IMR-90 (cell line): ENCODE results near the gene CES2. TPM values are rescaled to one million over a fixed set of nuclear protein-coding genes. Genes with fewer than 3 reads are reported as not detected.
A peak's percentile ranks its signal among the peaks of the same experiment; 100 is the strongest.

ENCODE experiments used
- ATAC-seq: fragments of 200-7000 bp; cut with Tn5 transposase; 2 replicates; pipeline ENCODE4 v1.9.1; 2020; ENCODE audit warnings: low read depth, mild to moderate bottlenecking, moderate library complexity
- BruUV-seq: library from RNA; stranded (reverse); fragments of 400-500 nt; replicated peaks from 2 replicates; lab custom pipeline; 2021; lab: Mats Ljungman, UMichigan
- CTCF ChIA-PET: fragments of 300-600 bp; formaldehyde crosslinking; extraction: SDS; loops from one replicate; lab custom pipeline; 2021; ENCODE audit warnings: antibody characterized with exemption; lab: Yijun Ruan, JAX
- POLR2A ChIA-PET: fragments of 300-600 bp; sonication (Branson Sonifier 250); formaldehyde crosslinking; loops from one replicate; lab custom pipeline; 2022; ENCODE audit warnings: antibody characterized with exemption; ENCODE audit not compliant: unreplicated experiment; lab: Charles Lee
- DNase-seq: peaks from one replicate; pipeline ENCODE4 v3.0.0; 2013
- H2AFZ ChIP-seq: replicated peaks from 2 replicates; pipeline ENCODE3; 2013; ENCODE audit warnings: low read length, mild to moderate bottlenecking; ENCODE audit not compliant: poor library complexity
- H2AK5ac ChIP-seq: 2 replicates; pipeline ENCODE4 v1.6.1; 2013; ENCODE audit warnings: low read depth, low read length, inconsistent platforms
- H2AK9ac ChIP-seq: replicated peaks from 2 replicates; pipeline ENCODE3; 2013; ENCODE audit warnings: mild to moderate bottlenecking, low read depth, low read length, moderate library complexity; ENCODE audit not compliant: poor library complexity
- H2BK120ac ChIP-seq: 2 replicates; pipeline ENCODE4 v1.6.1; 2013; ENCODE audit warnings: low read depth, low read length, inconsistent platforms
- H2BK15ac ChIP-seq: 3 replicates; pipeline ENCODE4 v1.6.1; 2013; ENCODE audit warnings: low read depth, low read length, inconsistent platforms
- H2BK20ac ChIP-seq: 2 replicates; pipeline ENCODE4 v1.6.1; 2013; ENCODE audit warnings: low read depth, mild to moderate bottlenecking, inconsistent platforms, low read length, moderate library complexity
- H2BK5ac ChIP-seq: 2 replicates; pipeline ENCODE4 v1.6.1; 2013; ENCODE audit warnings: mild to moderate bottlenecking, low read depth, low read length, inconsistent platforms; ENCODE audit not compliant: poor library complexity, severe bottlenecking
- H3K14ac ChIP-seq: replicated peaks from 2 replicates; pipeline ENCODE4 v1.6.1; 2013; ENCODE audit warnings: low read depth, low read length, inconsistent platforms
- H3K18ac ChIP-seq: 2 replicates; pipeline ENCODE4 v1.6.1; 2013; ENCODE audit warnings: low read depth, low read length, control low read depth
- H3K23ac ChIP-seq: 2 replicates; pipeline ENCODE4 v1.6.1; 2013; ENCODE audit warnings: low read depth, low read length, inconsistent platforms
- H3K27ac ChIP-seq: 2 replicates; pipeline ENCODE4 v1.5.1; 2013; ENCODE audit warnings: mild to moderate bottlenecking, control low read depth, low read length; ENCODE audit not compliant: insufficient read depth
- H3K27me3 ChIP-seq: 2 replicates; pipeline ENCODE4 v1.6.1; 2013; ENCODE audit warnings: low read length; ENCODE audit not compliant: control insufficient read depth, insufficient read depth
- H3K36me3 ChIP-seq: 2 replicates; pipeline ENCODE4 v1.6.1; 2013; ENCODE audit warnings: low read length, mixed read lengths; ENCODE audit not compliant: control insufficient read depth, insufficient read depth
- H3K4ac ChIP-seq: 2 replicates; pipeline ENCODE4 v1.6.1; 2013; ENCODE audit warnings: low read depth, low read length, inconsistent platforms
- H3K4me1 ChIP-seq: 2 replicates; pipeline ENCODE4 v1.6.1; 2013; ENCODE audit warnings: low read length, mixed read lengths; ENCODE audit not compliant: control insufficient read depth, insufficient read depth
- H3K4me2 ChIP-seq: 2 replicates; pipeline ENCODE4 v1.6.1; 2013; ENCODE audit warnings: low read depth, mild to moderate bottlenecking, control low read depth, low read length, moderate library complexity
- H3K4me3 ChIP-seq: 2 replicates; pipeline ENCODE4 v1.5.1; 2013; ENCODE audit warnings: low read depth, mild to moderate bottlenecking, control low read depth, low read length, moderate library complexity; ENCODE audit not compliant: insufficient read depth
- H3K56ac ChIP-seq: 2 replicates; pipeline ENCODE4 v1.6.1; 2013; ENCODE audit warnings: low read length, inconsistent platforms; ENCODE audit not compliant: insufficient read depth; ENCODE audit errors: extremely low read depth
- H3K79me1 ChIP-seq, 2 experiments: 2 replicates each; pipeline ENCODE4 v1.6.1; 2013; ENCODE audit warnings: low read length in 2 of 2, inconsistent platforms in 1 of 2, low read depth in 1 of 2
- H3K9ac ChIP-seq: 2 replicates; pipeline ENCODE4 v1.6.1; 2013; ENCODE audit warnings: low read depth, low read length, control low read depth
- H3K9me1 ChIP-seq: 2 replicates; pipeline ENCODE4 v1.6.1; 2013; ENCODE audit warnings: low read length, inconsistent platforms; ENCODE audit not compliant: insufficient read depth
- H3K9me3 ChIP-seq: 2 replicates; pipeline ENCODE4 v1.6.1; 2013; ENCODE audit warnings: low read length; ENCODE audit not compliant: control insufficient read depth, insufficient read depth
- H4K20me1 ChIP-seq: 2 replicates; pipeline ENCODE4 v1.6.1; 2013; ENCODE audit warnings: low read length, inconsistent platforms; ENCODE audit not compliant: insufficient read depth
- H4K5ac ChIP-seq: 2 replicates; pipeline ENCODE4 v1.6.1; 2013; ENCODE audit warnings: mild to moderate bottlenecking, low read depth, low read length, control low read depth
- H4K8ac ChIP-seq, 2 experiments: 2 replicates each; pipeline ENCODE4 v1.6.1; 2013; ENCODE audit warnings: low read depth in 2 of 2, low read length in 2 of 2, control low read depth in 1 of 2, inconsistent platforms in 1 of 2
- H4K91ac ChIP-seq: 2 replicates; pipeline ENCODE4 v1.6.1; 2013; ENCODE audit warnings: low read depth, low read length, inconsistent platforms; ENCODE audit not compliant: insufficient read depth
- MAFK ChIP-seq: IDR thresholded peaks from 2 replicates; pipeline ENCODE4 v1.6.1; 2012; ENCODE audit warnings: low read depth, low read length, improper control_type of control experiment
- USF2 ChIP-seq: fragments of 150-350 bp; IDR thresholded peaks from 2 replicates; pipeline ENCODE4 v1.6.1; 2017; ENCODE audit warnings: mild to moderate bottlenecking, antibody characterized with exemption, low read length, low read depth
- WGBS, 2 experiments: methylation state at CpG; one replicate each; pipeline versions ENCODE4 v1.1.5 to v1.1.7; 2013; ENCODE audit warnings: missing lambda C conversion rate in 2 of 2; ENCODE audit not compliant: insufficient read length in 1 of 2; ENCODE audit errors: extremely low coverage in 2 of 2; 5-methylcytosine and 5-hydroxymethylcytosine counted together
- dilution Hi-C: fragments of 300-500 bp; cut with HindIII; formaldehyde crosslinking; loops from one replicate; pipeline ENCODE4 v1.14.3; 2018; ENCODE audit warnings: low sequenced_read_pairs; ENCODE audit not compliant: unreplicated experiment
- in situ Hi-C: fragments of 300-500 bp; cut with MboI; formaldehyde crosslinking; loops from 3 replicates; pipeline ENCODE4 v1.14.3; 2019; ENCODE audit warnings: low sequenced_read_pairs, inconsistent platforms, mixed read lengths
- intact Hi-C: fragments of 100-400 bp; cut with micrococcal nuclease; formaldehyde crosslinking; loops from 2 replicates; pipeline ENCODE4 v1.10.0; 2022
- polyA plus RNA-seq, 3 experiments: library from polyadenylated mRNA; depleted of rRNA; stranded (reverse); fragments of >200 nt; gene quantifications; 2 replicates each; pipeline ENCODE4 v1.2.3, GENCODE V29; 2012; ENCODE audit warnings: low replicate concordance in 1 of 3
- total RNA-seq: library from RNA; depleted of rRNA; stranded (reverse); fragments of >200 nt; gene quantifications from 2 replicates; pipeline ENCODE4 v1.2.3, GENCODE V29; 2012

The CES2 gene
- total and polyA plus RNA-seq, 2 of the 4 experiments (the other 2 are of a cell fraction), result 15.1 to 23.2 TPM

GRCh38 chr16:66903544-66904427, 31.5 kb upstream of the CES2 start:
- Histone ChIP-seq H4K20me1 (no peaks in the 10 kb centered on the region), H3K4me2 (no peak overlapping the region), H3K56ac (no peak overlapping the region), H2BK20ac (peak overlapping the region; percentile 95), H3K27me3 (no peaks in the 10 kb centered on the region), H3K9me3 (no peaks in the 10 kb centered on the region), H3K9ac (no peak overlapping the region), H3K36me3 (no peaks in the 10 kb centered on the region), H3K14ac (peak overlapping the region; percentile 87), H3K23ac (peak overlapping the region; percentile 81; the same call in 1 of the 2 replicates), H3K9me1 (peaks cover 49% of the 10 kb centered on the region), H3K27ac (peak overlapping the region; percentile 61; the same call in 1 of the 2 replicates), H4K8ac (peak overlapping the region; percentile 52 to 97; a peak in 2 of 4 replicates), H2BK5ac (peak overlapping the region; percentile 61), H3K79me1 (peaks cover 0 to 10% of the 10 kb centered on the region in 2 experiments; a peak in 2 of 4 replicates), H4K91ac (peak overlapping the region; percentile 89), H4K5ac (peak overlapping the region; percentile 65), H3K4me1 (peaks cover 43% of the 10 kb centered on the region), H3K18ac (peak overlapping the region; percentile 85), H3K4me3 (no peak overlapping the region), H2AK5ac (peak overlapping the region; percentile 88), H3K4ac (peak overlapping the region; percentile 96), H2BK120ac (peak overlapping the region; percentile 98), H2AK9ac (peak overlapping the region; percentile 38), H2AFZ (peak overlapping the region; percentile 9), H2BK15ac (peak overlapping the region; percentile 43; the same call in 2 of the 3 replicates)
- ChIA-PET CTCF (interaction anchor here (1.1 kb wide), 1 partner anchor 25 kb away, joined by 3 read pairs; no protein-coding TSS in a partner anchor), POLR2A (interaction anchor here (0.5 kb wide), 1 partner anchor 14 kb away, joined by 4 read pairs; no protein-coding TSS in a partner anchor)
- intact Hi-C loops, result no loop called here
- in situ Hi-C loops, result no loop called here
- TF ChIP-seq USF2, result no peak
- TF ChIP-seq MAFK, result no peak
- BruUV-seq, result no TSS peak
- ATAC-seq (no peak), DNase-seq (no peak)
- WGBS, 2 experiments, result 93% methylated on average over 3 of the region's 11 CpGs; no CpG with 5 or more reads in 1 of the 2 experiments
- dilution Hi-C loops, result no loop called here
